Keratinocyte (primary cell): Measurements from ENCODE around the gene RNF121. TPM values are rescaled to one million over a fixed set of nuclear protein-coding genes. Genes with fewer than 3 reads are reported as not detected.

Experiments
- DNase-seq: peaks from one replicate; pipeline ENCODE4 v3.0.0-alpha.2; 2011; ENCODE audit warnings: low read depth, missing footprints, low spot score
- FAIRE-seq: peaks from 2 replicates; lab custom pipeline; 2011; peaks lifted over from hg19 to GRCh38; lab: Jason Lieb, UNC
- H2AFZ ChIP-seq: 2 replicates; pipeline ENCODE4 v1.6.0; 2012; ENCODE audit warnings: low read length, control low read depth, inconsistent platforms; ENCODE audit not compliant: control insufficient read depth
- H3K27ac ChIP-seq: 2 replicates; pipeline ENCODE4 v1.5.1; 2011; ENCODE audit warnings: low read length; ENCODE audit not compliant: control insufficient read depth, insufficient read depth
- H3K27me3 ChIP-seq: 3 replicates; pipeline ENCODE4 v1.6.0; 2011; ENCODE audit warnings: low read length; ENCODE audit not compliant: control insufficient read depth, insufficient read depth; ENCODE audit errors: extremely low read depth
- H3K36me3 ChIP-seq, 2 experiments: 2 replicates in 1 of 2; 3 replicates in 1 of 2; pipeline ENCODE4 v1.5.1; 2011; ENCODE audit warnings: low read length in 2 of 2, mild to moderate bottlenecking in 1 of 2; ENCODE audit not compliant: control insufficient read depth in 2 of 2, insufficient read depth in 2 of 2; ENCODE audit errors: extremely low read depth in 1 of 2
- H3K4me1 ChIP-seq: 3 replicates; pipeline ENCODE4 v1.5.1; 2011; ENCODE audit warnings: low read length; ENCODE audit not compliant: control insufficient read depth, insufficient read depth; ENCODE audit errors: extremely low read depth
- H3K4me2 ChIP-seq: 3 replicates; pipeline ENCODE4 v1.6.0; 2011; ENCODE audit warnings: low read depth, low read length; ENCODE audit not compliant: control insufficient read depth, insufficient read depth; ENCODE audit errors: extremely low read depth
- H3K4me3 ChIP-seq, 3 experiments: fragments of 200-600 bp in 1 of 3; sonication (generic) in 1 of 3; 2 replicates in 2 of 3; 3 replicates in 1 of 3; pipeline ENCODE4 v1.5.1; 2011 to 2016; ENCODE audit warnings: low read length in 3 of 3, mild to moderate bottlenecking in 3 of 3, control low read depth in 2 of 3, inconsistent platforms in 1 of 3, low read depth in 1 of 3, mixed read lengths in 1 of 3, mixed run types in 1 of 3, moderate library complexity in 1 of 3; ENCODE audit not compliant: control insufficient read depth in 2 of 3, insufficient read depth in 2 of 3; ENCODE audit errors: extremely low read depth in 1 of 3
- H3K79me2 ChIP-seq: 2 replicates; pipeline ENCODE4 v1.6.0; 2012; ENCODE audit warnings: low read length; ENCODE audit not compliant: control insufficient read depth, insufficient read depth
- H3K9ac ChIP-seq: 3 replicates; pipeline ENCODE4 v1.6.0; 2011; ENCODE audit warnings: low read length; ENCODE audit not compliant: control insufficient read depth, insufficient read depth; ENCODE audit errors: extremely low read depth
- H3K9me1 ChIP-seq: 3 replicates; pipeline ENCODE4 v1.6.0; 2011; ENCODE audit warnings: low read length; ENCODE audit not compliant: control insufficient read depth, insufficient read depth; ENCODE audit errors: extremely low read depth
- H3K9me3 ChIP-seq: 2 replicates; pipeline ENCODE4 v1.5.1; 2012; ENCODE audit warnings: low read depth, low read length; ENCODE audit not compliant: control insufficient read depth
- H4K20me1 ChIP-seq: 3 replicates; pipeline ENCODE4 v1.6.0; 2011; ENCODE audit warnings: low read length; ENCODE audit not compliant: control insufficient read depth, insufficient read depth; ENCODE audit errors: extremely low read depth
- CTCF ChIP-seq, 3 experiments: IDR thresholded peaks in 1 of 3; conservative IDR thresholded peaks in 1 of 3; optimal IDR thresholded peaks in 1 of 3; 2 replicates in 2 of 3; 3 replicates in 1 of 3; pipeline versions ENCODE3 to v1.5.1; 2011; ENCODE audit warnings: low read length in 3 of 3, mild to moderate bottlenecking in 3 of 3, moderate library complexity in 2 of 3, control low read depth in 1 of 3, inconsistent platforms in 1 of 3; ENCODE audit not compliant: insufficient read depth in 2 of 3; ENCODE audit errors: extremely low read depth in 1 of 3
- EZH2 ChIP-seq: IDR thresholded peaks from one replicate; pipeline ENCODE4 v1.6.1; 2012; ENCODE audit warnings: inconsistent platforms, mild to moderate bottlenecking, low read length, moderate library complexity
- dilution Hi-C: fragments of 300-500 bp; cut with MboI; formaldehyde crosslinking; loops from one replicate; pipeline ENCODE4 v1.7.0; 2020; ENCODE audit warnings: low sequenced_read_pairs; ENCODE audit not compliant: extremely low pct_ligation_motif_present
- polyA plus RNA-seq, 5 experiments: library from polyadenylated mRNA; depleted of rRNA in 3 of 5; stranded (reverse) in 3 of 5; stranded (forward) in 1 of 5; unstranded in 1 of 5; fragments of >200 nt; gene quantifications; 1 replicate in 1 of 5; 2 replicates in 3 of 5; 3 replicates in 1 of 5; pipeline versions ENCODE4 v1.2.1 to v1.2.3, GENCODE V29; 2011 to 2012; ENCODE audit warnings: missing spikeins in 2 of 5, low read depth in 1 of 5, low replicate concordance in 1 of 5

The RNF121 gene
- polyA plus RNA-seq, 1 donor (not counting 4 experiments of a cell fraction or from before 2014, with no cell fraction given), result 46.4 TPM

- H3K27ac ChIP-seq, result no peak overlapping the region
- no peak overlapping the region for H2AFZ ChIP-seq
- H3K79me2 ChIP-seq, result no peaks in the 10 kb centered on the region
- DNase-seq (no peak), FAIRE-seq (no peak)
- H3K9me1 ChIP-seq, result no peaks in the 10 kb centered on the region
- dilution Hi-C loops, result no loop called here
- TF ChIP-seq CTCF (optimal IDR thresholded peaks at IDR 0.05 in 1 of 3, IDR thresholded peaks at IDR 0.05 in 1 of 3, conservative IDR thresholded peaks at IDR 0.05 in 1 of 3; ENCODE audit: extremely low read depth in 1 of 3, insufficient read depth in 2 of 3, low read length in 3 of 3), result no peak
- TF ChIP-seq EZH2, result no peak
- H3K9ac ChIP-seq, result no peak overlapping the region
- H3K4me1 ChIP-seq, result no peaks in the 10 kb centered on the region
- H3K4me3 ChIP-seq, result no peak overlapping the region
- no peaks in the 10 kb centered on the region for H3K9me3 ChIP-seq
- no peaks in the 10 kb centered on the region for H4K20me1 ChIP-seq
- no peaks in the 10 kb centered on the region for H3K27me3 ChIP-seq
- H3K4me2 ChIP-seq, result no peak overlapping the region
- peaks cover 36 to 39% of the 10 kb centered on the region in 2 experiments for H3K36me3 ChIP-seq
Measured at GRCh38 chr11:72002841-72003775, 74.3 kb downstream of the RNF121 start.

GRCh38 chr11:72003776-72004171 is 74.9 kb downstream of the RNF121 start:
- FAIRE-seq (no peak), DNase-seq (no peak)
- dilution Hi-C loops, result no loop called here
- H3K4me1 ChIP-seq, result no peaks in the 10 kb centered on the region
- H3K79me2 ChIP-seq, result no peaks in the 10 kb centered on the region
- no peaks in the 10 kb centered on the region for H3K9me1 ChIP-seq
- H3K9me3 ChIP-seq, result no peaks in the 10 kb centered on the region
- H3K9ac ChIP-seq, result no peak overlapping the region
- H3K36me3 ChIP-seq, result peaks cover 39% of the 10 kb centered on the region in 2 experiments
- H3K4me2 ChIP-seq, result no peak overlapping the region
- H4K20me1 ChIP-seq, result no peaks in the 10 kb centered on the region
- H3K27me3 ChIP-seq, result no peaks in the 10 kb centered on the region
- H3K27ac ChIP-seq, result no peak overlapping the region
- no peak overlapping the region for H3K4me3 ChIP-seq
- TF ChIP-seq CTCF (optimal IDR thresholded peaks at IDR 0.05 in 1 of 3, IDR thresholded peaks at IDR 0.05 in 1 of 3, conservative IDR thresholded peaks at IDR 0.05 in 1 of 3; ENCODE audit: extremely low read depth in 1 of 3, insufficient read depth in 2 of 3, low read length in 3 of 3) (no peak), EZH2 (no peak)
- H2AFZ ChIP-seq, result no peak overlapping the region
